ENCODE results near the gene SCAPER.
"Not testable (repeated sequence)": the region's sequence is repeated elsewhere in the genome, so short reads cannot be mapped to it uniquely, and the experiment has no call there.

Gene SCAPER

DNA sequence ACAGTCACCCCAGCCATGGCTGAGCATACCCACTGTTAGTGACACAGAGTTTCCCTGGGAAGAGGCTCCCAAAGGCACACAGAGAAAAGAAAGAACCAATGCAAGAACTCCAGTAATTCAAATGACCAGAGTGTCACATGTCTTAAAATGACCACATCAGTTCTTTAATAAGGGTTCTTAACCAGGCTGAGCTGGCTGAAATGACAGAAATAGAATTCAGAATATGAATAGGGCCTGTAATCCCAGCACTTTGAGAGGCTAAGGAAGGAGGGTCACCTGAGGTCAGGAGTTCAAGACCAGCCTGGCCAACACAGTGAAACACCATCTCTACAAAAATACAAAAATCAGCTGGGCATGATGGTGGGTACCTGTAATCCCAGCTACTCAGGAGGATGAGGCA lies 54.8 kb downstream of the SCAPER start:
- DNase-seq (ENCODE audit: low read depth, low spot score), result not testable (repeated sequence)

DNA sequence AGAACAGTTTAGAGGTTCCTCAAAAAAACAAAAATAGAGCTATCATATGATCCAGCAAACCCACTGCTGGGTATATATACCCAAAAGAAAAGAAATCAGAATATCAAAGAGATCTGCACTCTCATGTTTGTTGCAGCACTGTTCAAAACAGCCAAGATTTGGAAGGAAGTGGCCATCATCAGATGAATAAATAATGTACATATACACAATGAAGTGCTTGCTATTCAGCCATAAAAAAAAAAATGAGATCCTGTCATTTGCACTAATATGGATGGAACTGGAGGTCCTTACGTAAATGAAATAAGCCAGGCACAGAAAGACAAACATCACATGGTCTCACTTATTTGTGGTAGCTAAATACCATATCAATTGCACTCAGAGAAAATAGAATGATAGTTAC lies 58.4 kb downstream of the SCAPER start:
- no peak for DNase-seq (ENCODE audit: low read depth, low spot score)

DNA sequence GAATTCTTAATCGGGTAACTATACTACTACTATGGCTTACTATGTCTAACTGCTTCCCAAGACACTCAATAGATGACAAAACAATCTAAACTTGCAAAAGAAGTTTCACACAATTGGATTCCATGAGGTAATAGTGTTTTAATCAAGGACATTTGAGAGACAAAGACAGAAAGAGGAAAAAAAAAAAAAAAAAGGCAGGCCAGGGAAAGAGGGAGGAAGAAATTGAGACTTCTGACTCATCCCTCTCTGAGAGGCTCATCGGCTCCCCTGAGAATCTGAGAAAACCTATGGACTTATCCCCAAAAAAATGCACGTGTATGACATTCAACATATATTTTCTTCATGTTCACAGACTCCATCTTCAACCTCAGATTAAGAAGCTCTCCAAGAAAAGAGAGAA lies 61.0 kb downstream of the SCAPER start:
- no peak for DNase-seq (ENCODE audit: low read depth, low spot score)

DNA sequence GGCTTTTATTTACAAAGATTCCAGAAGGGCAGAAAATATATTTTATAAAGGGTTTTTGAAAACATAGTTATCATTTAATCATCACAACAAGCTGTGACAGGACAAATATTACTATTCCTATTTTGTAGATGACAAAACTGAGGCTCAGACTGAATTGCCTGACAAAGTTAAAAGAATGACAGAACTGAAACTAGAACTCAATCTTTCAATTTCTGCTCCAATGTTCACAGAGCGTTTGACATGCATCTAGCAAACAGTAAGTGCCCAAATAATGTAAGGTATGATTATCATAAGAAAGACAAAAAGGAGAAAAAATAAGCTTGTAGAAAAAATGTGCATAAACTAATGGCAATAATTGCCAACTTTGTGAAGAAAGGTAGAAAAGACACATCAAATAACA lies 61.9 kb downstream of the SCAPER start:
- no peak for DNase-seq (ENCODE audit: low read depth, low spot score)

DNA sequence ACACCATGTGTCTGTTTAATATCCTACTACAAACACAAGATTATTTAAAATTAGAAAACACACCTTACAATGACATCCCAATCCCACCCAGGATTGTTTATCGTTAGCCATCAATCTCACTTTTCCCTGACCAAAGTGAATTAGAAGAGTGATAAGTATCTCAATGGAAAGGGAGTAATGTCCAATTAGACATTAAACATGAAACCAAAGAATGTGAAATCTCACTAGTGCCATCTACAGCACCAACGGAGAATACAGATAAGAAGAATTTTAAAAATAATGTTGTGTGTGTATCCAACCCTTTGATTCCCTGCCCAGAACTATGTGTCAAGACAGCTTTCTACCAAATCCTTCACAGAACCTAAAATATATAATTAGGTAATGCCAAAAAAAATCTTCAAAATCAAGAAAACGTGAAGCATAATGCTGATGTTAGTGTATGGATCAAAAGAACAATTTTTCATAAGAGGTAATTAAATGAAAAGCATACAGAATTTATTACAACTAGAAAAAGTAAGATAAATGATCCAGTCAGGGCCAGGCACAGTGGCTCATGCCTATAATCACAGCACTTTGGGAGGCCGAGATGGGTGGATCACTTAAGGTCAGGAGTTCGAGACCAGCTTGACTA lies 64.2 kb downstream of the SCAPER start:
- no peak for DNase-seq (ENCODE audit: low read depth, low spot score)

DNA sequence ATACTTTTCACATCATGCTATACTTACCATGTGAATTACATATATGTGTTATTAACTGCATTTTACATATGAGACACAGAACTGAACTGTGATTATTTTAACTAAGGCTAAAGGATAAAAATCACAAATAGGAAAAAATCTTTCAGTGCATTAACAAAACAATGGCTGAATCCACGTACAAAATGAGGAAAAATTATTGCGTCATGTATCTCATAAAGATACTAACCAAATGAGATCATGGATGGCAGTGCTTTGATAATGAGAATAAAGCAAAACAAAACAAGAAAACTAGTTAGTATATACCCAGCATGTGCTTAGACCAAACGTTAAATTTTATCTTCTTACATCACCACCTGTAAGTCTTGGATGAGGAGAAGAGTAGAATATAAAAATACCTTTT lies 66.0 kb downstream of the SCAPER start:
- no peak for DNase-seq (ENCODE audit: low read depth, low spot score)

DNA sequence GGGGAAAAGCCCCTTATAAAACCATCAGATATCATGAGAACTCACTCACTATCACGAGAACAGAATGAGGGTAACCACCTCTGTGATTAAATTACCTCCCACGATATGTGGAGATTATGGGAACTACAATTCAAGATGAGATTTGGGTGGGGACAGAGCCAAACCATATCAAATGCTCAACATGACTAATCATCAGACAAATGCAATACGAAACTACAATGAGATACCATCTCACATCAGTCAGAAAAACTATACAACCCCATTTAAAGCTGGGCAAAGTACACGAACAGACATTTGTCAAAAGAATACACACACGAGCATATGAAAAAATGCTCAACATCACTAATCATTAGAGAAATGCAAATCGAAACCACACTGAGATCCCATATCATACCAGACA lies 67.7 kb downstream of the SCAPER start:
- no peak for DNase-seq (ENCODE audit: low read depth, low spot score)

DNA sequence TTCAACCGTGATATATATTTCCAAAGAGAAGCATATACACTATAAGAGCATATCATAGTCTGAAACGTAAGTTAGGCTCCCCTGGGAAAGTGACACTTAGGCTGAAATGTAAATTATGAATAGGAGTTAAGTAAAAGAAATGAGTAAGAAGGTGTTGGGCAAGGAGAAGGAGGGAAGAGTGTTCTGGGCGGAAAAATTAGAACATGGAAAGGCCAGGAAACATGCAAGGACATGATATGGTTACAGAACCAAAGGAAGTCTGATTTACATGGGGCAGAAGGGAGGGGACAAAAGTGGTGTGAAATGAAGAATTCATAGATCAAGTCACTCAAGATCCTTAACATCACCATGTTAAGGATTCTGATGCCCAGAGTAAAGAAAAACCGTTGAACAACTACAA lies 75.2 kb downstream of the SCAPER start:
- DNase-seq (ENCODE audit: low read depth, low spot score), result no peak

DNA sequence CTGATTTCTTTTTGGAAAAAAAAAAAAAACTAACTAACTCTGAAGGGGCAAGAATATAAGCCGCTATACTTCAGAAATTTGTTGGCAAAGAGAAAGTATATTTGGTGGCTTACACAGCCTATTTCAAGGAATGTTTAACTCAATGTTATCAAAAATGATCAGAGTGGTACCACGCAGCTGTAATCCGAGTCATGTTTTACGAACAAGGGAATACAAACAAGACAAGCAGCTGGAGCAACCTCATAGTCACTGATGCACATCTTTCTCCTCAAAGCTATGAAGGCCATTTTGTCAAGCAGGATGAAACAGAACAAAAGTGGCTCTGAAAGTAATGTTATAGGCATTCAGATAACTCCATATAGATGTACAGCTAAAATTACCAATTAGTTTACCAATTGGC lies 81.2 kb downstream of the SCAPER start:
- DNase-seq (ENCODE audit: low read depth, low spot score), result no peak

DNA sequence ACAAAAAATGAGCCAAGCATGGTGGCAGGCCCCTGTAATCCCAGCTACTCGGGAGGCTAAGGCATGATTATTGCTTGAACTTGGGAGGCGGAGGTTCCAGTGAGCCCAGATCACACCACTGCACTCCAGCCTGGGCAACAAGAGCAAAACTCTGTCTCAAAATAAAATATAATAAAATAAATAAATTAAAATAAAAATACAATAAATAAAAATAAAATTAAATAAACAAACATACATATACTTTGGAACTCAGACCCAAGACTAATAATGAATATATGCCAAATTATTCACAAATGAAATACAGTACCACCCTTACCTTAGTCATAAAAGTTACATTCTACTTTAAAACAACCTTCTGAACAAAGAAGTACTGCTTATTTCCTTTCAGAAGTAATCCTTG lies 81.8 kb downstream of the SCAPER start:
- DNase-seq (ENCODE audit: low read depth, low spot score), result no peak

DNA sequence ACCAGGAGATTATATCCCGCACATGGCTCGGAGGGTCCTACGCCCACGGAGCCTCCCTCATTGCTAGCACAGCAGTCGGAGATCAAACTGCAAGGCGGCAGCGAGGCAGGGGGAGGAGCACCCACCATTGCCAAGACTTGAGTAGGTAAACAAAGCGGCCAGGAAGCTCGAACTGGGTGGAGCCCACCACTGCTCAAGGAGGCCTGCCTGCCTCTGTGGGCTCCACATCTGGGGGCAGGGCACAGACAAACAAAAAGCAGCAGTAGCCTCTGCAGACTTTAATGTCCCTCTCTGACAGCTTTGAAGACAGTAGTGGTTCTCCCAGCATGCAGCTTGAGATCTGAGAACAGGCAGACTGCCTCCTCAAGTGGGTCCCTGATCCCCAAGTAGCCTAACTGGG lies 86.2 kb downstream of the SCAPER start:
- not testable (repeated sequence) for DNase-seq (ENCODE audit: low read depth, low spot score)

DNA sequence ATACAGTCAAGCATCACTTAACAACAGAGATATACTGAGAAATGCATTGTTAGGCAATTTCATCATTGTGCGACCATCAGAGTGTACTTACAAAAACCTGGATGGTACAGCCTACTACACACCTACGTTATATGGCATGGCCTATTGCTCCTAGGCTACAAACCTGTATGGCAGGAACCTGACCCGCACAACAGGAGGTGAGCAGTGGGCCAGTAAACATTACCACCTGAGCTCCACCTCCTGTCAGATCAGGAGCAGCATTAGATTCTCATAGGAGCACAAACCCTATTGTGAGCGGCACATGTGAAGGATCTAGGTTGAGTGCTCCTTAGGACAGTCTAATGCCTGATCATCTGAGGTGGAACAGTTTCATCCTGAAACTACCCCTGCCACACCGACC lies 89.7 kb downstream of the SCAPER start:
- DNase-seq (ENCODE audit: low read depth, low spot score), result no peak

DNA sequence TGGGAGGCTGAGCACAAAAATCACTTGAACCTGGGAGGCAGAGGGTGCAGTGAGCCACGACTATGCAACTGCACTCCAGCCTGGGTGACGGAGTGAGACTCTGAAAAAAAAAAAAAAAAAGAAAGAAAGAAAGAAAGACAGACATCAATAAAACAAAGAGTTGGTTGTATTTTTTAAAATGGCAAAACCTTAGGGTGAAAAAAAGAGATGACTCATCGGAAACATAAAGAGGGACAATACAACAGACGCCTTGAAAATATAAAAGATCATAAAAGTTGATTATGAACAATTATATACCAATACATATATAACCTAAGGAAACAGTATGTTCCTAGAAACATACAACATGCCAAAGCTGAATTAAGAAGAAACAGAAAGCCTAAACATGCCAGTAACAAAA lies 92.8 kb downstream of the SCAPER start:
- DNase-seq (ENCODE audit: low read depth, low spot score), result no peak

DNA sequence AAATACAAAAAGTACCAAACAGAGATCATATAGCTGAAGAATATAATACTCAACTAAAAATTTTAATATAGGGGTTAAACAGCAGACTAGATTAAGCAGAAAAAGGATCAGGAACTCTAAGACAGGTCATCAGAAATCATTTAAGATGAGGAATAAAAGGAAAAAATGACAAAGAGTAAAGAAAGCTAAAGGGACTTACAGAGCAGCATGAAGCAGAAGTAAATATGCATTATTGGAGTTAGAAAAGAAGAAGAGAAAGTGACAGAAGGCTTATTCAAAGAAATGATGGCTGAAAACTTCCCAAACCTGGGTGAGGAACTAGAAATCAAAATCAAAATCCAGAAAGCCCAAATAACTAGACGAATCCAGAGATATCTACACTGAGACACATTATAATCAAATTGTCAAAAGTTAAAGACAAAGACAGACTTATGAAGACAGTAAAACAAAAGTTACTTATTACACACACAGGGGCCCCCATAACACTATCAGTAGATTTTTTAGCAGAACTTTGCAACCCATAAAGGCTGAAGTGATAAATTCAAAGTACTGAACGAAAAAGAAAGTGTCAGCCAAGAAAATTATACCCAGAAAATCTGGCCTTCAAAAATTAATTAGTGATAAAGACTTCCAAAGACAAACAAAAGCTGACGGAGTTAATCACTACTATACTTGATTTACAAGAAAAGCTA lies 95.6 kb downstream of the SCAPER start:
- no peak for DNase-seq (ENCODE audit: low read depth, low spot score)

DNA sequence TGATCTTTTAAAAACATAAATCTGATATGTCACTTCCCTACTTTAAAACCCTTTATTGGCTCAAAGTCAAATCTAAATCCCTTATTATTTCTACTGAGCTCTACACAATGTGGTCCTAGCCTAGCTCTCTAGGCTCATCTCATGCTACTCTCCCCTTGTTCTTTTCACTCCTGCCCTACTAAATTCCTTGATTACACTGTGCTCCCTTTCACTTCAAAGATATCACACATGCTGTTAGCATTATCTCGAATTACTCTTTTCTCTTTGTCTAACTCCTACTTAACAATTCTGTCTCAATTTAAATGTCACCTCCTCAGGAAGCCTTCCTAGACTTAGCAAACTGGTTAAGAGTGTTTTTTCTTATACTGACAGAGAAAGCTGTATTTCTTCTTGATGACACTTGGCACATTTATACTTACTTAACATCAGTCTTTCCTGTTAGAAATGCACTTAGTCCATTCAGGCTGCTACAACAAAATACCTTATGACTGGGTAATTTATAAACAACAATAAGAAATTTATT lies 102.0 kb downstream of the SCAPER start:
- DNase-seq (ENCODE audit: low read depth, low spot score), result no peak

DNA sequence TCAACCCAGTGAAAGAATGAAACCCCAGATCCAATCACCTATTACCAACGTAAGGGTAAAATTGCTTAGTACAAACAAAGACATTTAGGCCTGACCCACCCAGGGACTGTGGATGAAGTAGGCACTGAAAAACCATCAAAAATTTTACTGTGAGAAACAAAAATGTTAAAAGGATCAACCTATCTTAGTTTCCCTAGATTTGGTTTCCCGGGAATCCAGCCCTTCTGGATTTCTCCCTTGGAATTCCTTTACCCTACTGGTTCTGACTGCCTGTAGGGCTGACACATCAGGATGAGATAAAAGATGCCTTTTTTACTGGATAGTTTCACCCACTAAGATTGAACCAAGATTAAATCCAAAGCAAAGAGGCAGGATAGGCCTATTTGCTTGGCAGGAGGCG lies 102.7 kb downstream of the SCAPER start:
- DNase-seq (ENCODE audit: low read depth, low spot score), result peak; percentile 21

DNA sequence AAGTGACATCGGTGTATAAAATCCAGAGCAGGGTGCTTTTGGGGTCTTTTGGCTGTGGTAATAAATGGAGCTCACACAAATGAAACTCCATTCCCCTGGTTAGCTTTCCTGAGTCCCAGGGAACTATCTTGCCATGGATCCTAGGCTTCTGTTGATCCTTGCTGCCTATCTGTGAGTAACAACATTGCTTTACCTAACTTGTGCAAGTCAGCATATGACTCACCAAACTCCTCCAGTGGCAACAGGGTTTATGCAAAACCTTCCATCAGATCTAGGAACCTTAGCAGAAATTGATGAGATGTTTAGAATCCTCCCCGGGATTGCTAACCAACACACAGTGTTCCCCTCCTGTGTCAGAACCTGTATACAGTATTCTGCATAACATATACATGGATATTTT lies 105.4 kb downstream of the SCAPER start:
- no peak for DNase-seq (ENCODE audit: low read depth, low spot score)

DNA sequence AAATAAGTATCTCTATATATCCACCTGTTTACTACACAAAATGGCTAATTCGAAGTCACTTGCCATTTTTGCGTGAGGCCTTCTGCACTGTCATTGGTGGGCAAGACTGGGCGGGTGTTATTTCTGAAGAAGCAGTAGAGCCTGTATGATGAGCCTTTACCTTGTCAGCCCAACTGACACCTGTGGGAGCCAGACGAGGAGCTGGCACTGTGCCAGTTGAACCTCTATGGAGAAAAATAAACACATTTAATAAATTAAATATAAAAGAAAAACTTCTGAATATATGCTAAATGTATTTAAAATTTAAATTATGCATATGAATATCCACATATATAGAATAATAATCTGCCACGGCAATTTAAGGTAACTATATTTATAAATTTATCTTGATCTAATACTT lies 109.9 kb downstream of the SCAPER start:
- DNase-seq (ENCODE audit: low read depth, low spot score), result no peak

DNA sequence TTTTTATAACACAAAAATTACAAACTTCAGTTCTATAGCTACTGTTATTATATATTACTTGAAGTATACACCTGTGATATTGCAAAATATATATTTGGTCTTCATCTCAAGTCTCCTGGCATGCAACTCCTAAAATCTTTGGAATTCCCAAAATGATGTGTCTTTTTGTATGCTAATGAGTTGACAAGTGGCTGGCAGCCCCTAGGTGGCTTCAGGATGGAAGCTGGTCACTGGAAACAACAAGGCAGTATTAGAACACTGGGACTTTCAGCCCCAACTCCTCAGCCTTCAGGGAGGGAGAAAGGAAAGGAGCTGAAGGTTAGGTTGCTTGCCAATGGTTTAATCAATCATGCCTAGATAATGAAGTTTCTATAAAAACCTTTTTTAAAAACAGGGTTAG lies 112.0 kb downstream of the SCAPER start:
- no peak for DNase-seq (ENCODE audit: low read depth, low spot score)

DNA sequence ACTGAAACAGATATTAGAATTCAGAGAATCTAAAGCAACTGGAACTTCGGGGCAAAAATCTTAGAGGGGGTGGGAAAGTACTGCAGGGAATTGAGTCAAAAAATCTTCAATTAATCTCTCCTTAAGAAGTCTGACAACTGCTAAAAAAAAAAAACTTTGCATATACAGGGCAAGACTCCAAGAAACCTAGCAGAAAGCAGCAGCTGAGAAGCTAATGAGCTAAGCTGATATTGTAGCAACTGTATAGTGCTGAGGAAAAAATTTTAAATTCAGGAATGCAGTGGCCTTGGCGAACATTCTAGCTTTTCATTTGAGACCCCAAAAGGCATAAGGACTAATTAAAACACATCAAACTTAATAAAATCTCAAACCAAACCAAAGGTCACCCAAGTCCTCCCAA lies 113.6 kb downstream of the SCAPER start:
- DNase-seq (ENCODE audit: low read depth, low spot score), result no peak

DNA sequence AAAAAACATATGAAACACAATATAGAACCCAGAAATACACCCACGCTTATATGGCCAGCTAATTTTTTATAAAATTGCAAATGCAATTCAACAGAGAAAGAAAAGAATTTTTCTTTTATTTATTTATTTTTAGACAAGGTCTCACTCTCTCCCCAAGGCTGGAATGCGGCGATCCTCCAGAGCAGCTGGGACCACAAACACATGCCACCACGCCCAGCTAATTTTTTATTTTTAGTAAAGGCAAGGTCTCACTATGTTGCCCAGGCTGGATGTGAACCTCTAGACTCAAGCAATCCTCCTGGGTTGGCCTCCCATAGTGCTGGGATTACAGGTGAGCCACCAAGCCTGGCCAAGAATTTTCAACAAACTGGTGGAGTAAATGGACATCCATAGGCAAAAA lies 117.9 kb downstream of the SCAPER start:
- DNase-seq (ENCODE audit: low read depth, low spot score), result no peak

DNA sequence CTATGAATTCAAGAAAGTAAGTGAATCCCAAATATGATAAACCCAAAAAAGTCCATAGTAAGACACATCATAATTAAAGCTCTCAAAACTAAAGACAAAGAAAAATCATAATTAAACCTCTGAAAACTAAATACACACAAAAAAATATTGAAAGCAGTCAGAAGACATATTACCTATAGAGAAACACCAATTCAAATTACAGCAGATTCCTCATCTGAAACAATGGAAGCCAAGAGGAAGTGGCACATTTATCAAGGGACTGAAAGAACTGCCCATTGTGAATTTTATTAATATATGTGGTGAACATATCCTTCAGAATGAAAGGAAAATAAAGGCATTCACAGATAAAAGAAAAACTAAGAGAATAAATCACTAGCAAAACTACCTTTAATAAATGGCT lies 128.2 kb downstream of the SCAPER start:
- DNase-seq (ENCODE audit: low read depth, low spot score), result no peak

DNA sequence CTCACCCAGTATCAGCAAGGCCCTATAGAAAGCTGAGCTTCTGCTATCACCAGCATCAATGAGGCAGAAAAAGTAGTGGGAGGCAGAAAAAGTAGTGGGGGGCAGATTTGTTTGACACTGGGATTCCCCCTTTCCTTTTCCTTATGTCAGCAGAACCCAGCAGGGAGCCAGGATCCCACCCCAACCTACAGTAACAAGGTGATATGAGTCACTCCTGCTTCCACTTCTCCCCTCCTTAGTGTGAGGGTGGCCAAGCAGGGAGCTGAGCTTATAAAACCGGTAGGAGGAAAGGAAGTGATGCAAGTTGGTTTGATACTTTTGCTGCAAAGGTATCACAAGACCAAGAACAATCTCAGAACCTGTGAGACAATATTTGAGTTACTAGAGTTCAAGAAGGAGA lies 128.7 kb downstream of the SCAPER start:
- DNase-seq (ENCODE audit: low read depth, low spot score), result no peak

DNA sequence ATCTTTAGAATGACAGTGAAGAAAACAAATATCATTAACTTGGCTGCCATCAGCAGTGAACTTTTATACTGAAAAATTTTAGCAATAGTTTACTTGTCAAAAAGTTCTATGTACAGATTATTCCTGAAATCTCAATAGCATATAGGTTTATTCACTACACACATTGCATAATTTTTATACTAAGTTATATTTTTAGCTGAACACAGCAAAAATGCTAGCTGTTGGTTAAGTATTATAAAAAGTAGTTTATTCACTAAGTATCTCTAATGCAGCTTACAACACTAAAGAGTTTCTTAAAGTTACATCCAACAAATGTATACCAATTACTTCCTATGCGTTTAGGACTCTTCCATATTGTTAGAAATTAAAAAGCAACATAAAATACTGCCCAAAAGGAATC lies 131.9 kb downstream of the SCAPER start:
- DNase-seq (ENCODE audit: low read depth, low spot score), result no peak

Data from ELF-1 (cell line).